GM18505 (cell line): ENCODE data around the gene SPTY2D1.

Source experiments
- ATAC-seq: cut with Tn5 transposase; IDR thresholded peaks from one replicate; pipeline ENCODE4 v1.9.1; 2021; ENCODE audit not compliant: unreplicated experiment
- POLR2A ChIP-seq: IDR thresholded peaks from 4 replicates; pipeline ENCODE4 v1.6.1; 2011; ENCODE audit warnings: borderline replicate concordance; ENCODE audit not compliant: insufficient read depth, insufficient read length; ENCODE audit errors: extremely low read depth

SPTY2D1 gene

DNA sequence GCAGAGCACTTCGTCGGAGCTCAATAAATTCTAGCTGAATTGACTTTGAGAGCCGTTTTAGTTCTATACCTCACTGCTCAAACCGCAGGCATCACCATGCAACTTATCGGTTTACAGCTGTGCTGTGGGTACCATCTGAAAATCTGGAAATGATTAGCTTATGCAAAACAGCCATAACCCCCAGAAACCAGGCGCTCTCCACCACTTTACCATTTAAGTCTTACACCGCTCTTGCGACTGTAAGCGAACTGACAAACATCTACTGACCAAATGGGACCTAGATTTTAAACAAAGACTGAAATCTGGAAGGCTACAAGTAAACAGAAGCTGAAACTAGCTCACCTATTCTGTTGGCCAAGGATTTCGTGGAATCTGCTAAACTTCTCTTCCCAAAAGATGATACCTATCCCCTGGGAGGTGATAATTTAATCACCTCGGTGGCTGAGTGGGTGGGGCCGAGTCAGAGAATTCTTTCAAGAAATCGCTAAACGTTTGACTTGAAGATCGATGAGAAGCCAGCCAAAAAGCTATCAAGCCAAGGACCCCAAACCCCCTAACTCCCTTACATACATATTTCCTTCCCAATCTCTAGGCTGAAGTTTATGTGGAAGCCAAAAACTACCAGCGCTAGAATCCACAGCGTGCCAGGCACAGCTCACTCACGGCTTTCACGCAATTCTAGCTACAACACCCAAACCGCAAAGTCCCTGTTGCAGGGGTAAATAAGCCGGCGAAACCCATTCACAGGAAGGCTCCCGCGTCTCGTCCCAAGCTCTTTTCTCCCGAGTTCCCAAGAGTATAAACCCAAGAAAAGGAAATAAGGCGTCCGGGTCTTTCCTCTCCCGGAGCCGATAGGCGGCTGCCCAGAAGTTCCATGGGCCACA is 644 bp downstream of the SPTY2D1 start:
- TF ChIP-seq POLR2A: peak; percentile 26
- ATAC-seq: peak; percentile 41

DNA sequence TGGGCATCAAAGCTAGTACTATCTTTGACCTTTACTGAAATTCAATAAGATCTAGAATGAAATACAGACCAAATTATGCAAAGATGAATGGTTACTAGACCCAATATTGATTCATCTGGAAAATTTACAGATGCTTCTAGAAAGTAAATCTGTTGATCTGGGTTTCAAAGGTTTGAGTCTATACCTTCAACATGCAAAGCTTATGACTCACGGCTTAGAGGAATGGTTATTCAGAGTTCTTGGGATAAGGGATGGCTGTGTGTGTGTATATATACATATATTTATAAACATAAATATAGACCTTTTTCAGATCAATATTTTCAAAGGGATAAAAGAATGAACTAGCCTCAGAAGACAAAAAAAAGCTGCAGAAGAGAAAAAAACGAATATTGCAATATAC is 1.3 kb downstream of the SPTY2D1 start:
- no peak for TF ChIP-seq POLR2A
- ATAC-seq: no peak

DNA sequence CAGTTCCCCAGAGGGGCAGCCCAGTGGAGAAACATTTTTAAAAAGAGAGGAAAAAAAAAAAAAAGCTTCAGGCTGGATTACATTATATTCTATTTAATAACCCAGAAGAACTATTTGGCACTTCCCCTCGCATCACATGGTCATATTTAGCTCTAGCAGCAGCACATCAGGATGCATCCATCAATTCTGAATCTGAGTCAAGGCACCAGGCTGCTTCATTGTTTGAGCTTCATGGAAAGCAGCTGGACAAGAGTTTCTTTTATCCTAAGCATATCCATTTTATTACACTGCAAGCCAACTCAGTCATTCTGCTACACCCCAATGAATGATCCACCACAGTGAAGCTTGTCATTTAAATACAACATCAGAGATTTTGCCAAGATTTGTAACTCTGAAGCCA is 10.0 kb downstream of the SPTY2D1 start:
- no peak for ATAC-seq
- TF ChIP-seq POLR2A: no peak

DNA sequence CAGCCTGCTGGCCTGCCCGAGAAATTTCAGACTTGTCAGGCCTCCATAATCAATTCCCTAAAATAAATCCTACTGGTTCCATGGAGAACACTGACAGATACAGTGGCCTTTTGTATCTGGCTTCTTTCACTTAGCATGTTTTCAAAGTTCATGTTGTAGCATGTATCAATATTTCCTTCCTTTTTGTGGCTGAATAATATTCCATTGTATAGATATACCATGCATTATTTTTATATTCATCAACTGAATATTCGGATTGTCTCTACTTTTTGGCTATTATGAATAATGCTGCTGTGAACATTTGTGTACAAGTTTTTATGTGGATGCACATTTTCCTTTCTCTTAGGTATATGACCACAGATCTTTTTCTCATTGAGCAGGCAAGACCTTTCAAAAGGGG is 10.4 kb downstream of the SPTY2D1 start:
- ATAC-seq: no peak
- TF ChIP-seq POLR2A: no peak

DNA sequence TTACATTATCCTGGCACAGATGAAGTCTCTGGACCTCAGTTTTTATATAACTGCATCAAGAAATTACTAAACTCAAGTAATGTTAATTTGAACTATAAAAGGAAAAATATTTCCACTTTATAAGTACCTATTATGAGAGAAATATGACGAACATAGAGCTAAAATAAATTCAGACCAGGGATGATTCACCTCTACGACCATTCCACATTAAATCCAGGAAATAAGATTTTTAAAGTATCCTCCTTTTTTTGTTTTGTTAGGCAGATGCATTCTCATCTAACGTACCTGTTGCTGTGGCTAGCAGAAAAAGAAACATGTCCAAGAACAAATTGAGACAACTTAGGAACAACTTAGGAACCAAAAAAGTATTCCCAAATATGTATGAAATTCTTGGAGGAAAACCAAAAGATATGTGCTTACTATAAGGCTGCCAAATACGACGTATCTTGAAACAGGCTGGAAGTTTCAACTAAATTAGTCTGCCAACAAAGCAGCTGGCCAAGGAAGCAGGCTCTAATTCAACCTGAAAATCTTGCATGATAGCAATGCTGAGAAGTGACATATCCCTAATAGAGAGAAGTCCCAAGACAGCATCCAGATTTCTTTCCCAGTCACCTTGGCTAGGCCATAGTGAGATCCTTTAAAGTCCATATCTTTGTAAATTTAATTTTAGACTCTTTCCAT is 15.7 kb downstream of the SPTY2D1 start:
- no peak for TF ChIP-seq POLR2A
- ATAC-seq: no peak

DNA sequence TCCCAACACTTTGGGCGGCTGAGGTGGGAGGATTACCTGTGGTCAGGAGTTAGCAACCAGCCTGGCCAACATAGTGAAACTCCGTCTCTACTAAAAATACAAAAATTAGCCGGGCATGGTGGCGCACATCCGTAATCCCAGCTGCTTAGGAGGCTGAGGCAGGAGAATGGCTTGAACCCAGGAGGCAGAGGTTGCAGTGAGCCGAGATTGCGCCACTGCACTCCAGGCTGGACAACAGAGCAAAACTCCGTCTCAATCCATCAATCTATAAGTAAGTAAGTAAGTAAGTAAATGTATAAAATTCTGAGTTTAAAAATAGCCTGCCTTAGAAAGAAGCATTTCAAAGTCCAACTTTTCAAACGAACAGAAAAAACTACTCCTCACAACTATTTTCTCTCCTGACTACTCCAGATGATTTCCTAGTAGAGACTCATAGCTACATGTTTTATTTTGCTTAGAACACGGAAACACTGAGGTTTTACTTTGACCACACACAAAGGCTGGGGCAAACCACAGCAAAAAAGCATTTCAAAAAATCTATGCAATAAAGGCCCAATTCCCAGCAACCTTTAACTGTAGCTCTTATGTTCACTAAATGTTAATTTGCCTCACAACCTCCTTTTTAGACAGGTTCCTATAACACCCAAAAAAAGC is 16.3 kb downstream of the SPTY2D1 start:
- TF ChIP-seq POLR2A: no peak
- no peak for ATAC-seq

DNA sequence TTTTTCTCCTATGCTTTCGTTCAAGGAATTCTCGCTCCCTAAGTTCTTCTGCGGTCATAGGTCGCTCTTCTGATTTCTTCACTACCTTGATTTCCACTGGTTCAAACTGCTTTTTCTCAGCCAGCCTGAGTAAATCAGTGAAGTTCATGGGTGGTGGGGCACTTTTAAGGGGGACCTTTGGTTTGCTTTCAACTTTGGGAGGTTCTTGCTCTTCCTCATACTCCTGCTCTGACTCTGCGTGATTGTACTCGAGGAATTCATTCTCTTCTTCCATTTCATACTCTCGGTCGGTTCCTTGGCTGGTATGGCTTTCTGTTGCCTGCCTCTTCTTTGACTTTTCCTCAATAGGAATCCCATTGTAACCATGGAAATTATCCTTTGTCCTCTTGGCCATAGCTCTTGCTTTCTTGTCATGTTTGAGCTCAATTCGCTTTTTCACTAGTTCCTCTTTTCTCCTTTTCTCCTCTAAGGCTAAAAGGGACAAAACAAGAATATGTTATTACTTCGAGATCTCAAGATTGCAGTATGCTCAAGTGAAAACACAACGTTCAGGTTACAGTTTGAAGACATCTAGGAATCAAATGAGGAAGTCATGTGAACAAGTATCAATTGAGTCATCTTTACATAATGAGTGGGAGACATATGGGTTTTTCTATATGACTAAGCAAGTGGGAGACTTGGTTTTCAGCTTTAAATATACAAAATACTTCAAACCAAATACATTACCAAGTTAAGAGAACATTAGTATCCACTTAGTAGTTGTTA is 18.3 kb downstream of the SPTY2D1 start:
- no peak for TF ChIP-seq POLR2A
- peak; percentile 92 for ATAC-seq

DNA sequence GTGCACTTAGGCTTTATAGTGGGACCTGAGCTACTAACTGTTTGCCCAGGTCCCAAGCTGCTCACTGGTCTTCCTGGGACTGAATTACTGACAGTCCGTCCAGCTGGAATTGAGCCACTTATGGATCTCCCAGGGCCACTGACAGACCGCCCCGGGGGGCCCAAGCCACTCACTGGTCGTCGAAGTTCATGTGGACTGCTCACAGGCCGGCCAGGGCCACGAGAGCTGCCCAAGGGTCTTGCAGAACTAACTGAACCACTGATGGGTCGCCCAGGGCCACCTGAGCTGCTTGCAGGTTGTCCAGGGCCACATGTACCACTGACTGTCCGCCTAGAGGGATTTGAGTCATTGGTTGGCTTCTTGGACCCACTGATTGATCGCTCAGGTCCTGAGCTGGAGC is 19.5 kb downstream of the SPTY2D1 start:
- TF ChIP-seq POLR2A: no peak
- ATAC-seq: no peak

DNA sequence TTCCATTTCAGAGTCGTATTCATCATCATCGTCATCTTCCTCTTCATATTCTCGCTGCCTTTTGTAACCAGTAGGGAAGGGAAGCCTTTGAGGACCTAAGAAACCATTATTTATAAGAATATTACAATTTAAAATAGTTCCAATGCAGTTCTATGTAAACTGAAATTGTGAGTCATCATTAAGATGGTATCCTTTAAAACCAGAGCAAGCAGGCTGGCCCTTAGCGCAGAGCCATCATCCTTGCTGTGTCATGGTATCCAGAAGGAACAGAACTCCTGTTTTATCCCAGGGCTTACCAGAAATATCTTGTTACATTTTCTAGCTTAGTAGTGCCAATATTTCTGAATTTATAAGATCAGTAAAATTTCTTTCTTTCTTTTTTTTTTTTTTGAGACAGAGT is 21.7 kb downstream of the SPTY2D1 start:
- TF ChIP-seq POLR2A: no peak
- no peak for ATAC-seq

DNA sequence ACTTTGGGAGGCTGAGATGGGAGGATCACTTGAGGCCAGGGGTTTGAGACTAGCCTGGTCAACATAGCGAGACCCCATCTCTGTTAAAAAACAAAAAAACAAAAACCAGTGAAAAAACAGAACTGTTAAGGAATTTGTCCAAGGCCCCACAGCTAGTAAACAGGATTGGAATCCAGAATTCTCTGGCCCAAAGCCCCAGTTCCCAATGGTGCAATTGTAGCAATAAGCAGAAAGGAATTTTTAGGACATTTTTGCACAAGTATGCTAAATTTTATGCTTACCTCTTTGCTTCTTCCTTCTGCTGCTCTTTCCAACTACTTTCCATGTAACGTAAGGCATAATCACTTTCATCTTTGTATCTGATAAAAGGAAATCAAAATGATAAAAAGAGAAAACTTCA is 22.9 kb downstream of the SPTY2D1 start:
- no peak for ATAC-seq
- no peak for TF ChIP-seq POLR2A

DNA sequence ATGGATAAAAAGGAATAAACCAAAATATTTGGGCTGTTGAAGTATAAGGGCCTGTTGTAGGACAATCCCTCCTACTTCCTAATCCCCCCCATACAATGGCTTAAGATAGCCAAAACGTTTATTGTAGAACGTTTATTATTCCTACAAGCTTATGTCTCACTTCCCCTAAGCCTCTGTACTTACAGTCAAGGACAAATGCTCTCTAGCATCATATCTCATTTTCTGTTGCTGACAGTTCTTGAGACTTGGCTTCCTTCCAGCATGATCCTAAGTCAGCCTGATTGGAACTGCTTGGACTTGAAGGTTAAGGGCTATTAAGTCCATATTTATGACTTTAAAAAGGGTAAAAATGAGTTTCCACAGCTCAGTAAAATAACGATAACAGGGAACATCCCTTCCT is 25.8 kb downstream of the SPTY2D1 start:
- no peak for TF ChIP-seq POLR2A
- no peak for ATAC-seq

DNA sequence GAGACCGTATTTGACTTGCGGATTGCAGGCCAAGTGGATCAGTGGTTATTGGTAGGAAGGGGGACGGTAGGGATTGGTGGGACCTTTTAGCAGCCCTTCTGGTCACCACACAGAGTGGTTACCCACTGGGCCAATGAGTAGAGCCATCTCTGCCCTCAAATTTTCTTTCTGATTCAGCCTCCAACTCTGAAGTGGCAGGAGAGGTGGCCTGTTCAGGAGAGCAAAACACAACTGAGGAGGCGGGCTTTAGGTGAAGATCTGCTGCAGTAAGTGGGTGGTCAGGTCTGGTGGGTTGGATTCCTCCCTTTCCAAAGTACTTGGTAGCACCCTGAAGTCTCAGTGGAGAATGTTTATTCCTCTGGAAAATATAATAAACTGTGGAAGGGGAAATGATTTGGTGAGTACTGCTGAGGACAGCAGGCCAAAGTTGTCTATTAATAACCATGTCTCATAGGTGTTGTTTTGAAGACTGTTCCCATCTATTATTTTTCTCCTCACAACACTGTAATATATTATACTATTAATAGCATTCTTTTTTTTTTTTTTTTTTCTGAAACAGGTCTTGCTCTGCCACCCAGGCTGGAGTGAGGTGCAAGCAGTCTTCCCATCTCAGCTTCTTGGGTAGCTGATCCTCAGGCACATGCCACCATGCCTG is 33.1 kb downstream of the SPTY2D1 start:
- no peak for ATAC-seq
- no peak for TF ChIP-seq POLR2A
